HepG2 (cell line): ENCODE results near the gene TLE1. TPM values are rescaled to one million over a fixed set of nuclear protein-coding genes. Genes with fewer than 3 reads are reported as not detected.

Experiments used
- CBX1 ChIP-seq: IDR thresholded peaks from one replicate; pipeline ENCODE4 v1.6.1; 2016; ENCODE audit warnings: antibody characterized with exemption, low read depth
- GATA4 ChIP-seq: sonication (generic); IDR thresholded peaks from 2 replicates; pipeline ENCODE4 v1.6.1; 2016; ENCODE audit warnings: antibody characterized with exemption, low read depth, borderline replicate concordance
- GATAD1 ChIP-seq: IDR thresholded peaks from 2 replicates; pipeline ENCODE4 v1.6.1; 2016; ENCODE audit warnings: missing genetic modification reagents, missing compliant biosample characterization
- GTF2F1 ChIP-seq: fragments of 150-350 bp; IDR thresholded peaks from 2 replicates; pipeline ENCODE4 v1.6.1; 2014; ENCODE audit warnings: low read length
- ISL2 ChIP-seq: sonication (generic); formaldehyde crosslinking; IDR thresholded peaks from 2 replicates; pipeline ENCODE4 v1.5.0; 2020; ENCODE audit warnings: missing genetic modification reagents
- KDM2A ChIP-seq: sonication (generic); formaldehyde crosslinking; IDR thresholded peaks from 2 replicates; pipeline ENCODE4 v1.4.0; 2020; ENCODE audit warnings: low read depth, missing genetic modification reagents, borderline replicate concordance
- MAFF ChIP-seq: IDR thresholded peaks from 2 replicates; pipeline ENCODE4 v1.6.1; 2011; ENCODE audit warnings: low read depth, low read length, improper control_type of control experiment
- NFIC ChIP-seq: IDR thresholded peaks from 2 replicates; pipeline ENCODE4 v1.6.1; 2012; ENCODE audit warnings: mild to moderate bottlenecking, low read length, inconsistent platforms
- NR2F6 ChIP-seq, 2 experiments: IDR thresholded peaks; 2 replicates each; pipeline ENCODE4 v1.6.1; 2016; ENCODE audit warnings: antibody characterized with exemption in 1 of 2, mild to moderate bottlenecking in 1 of 2
- TBX2 ChIP-seq: sonication (generic); formaldehyde crosslinking; IDR thresholded peaks from 2 replicates; pipeline ENCODE4 v1.5.0; 2020; ENCODE audit warnings: missing genetic modification reagents, mild to moderate bottlenecking, borderline replicate concordance
- TSC22D2 ChIP-seq: sonication (generic); formaldehyde crosslinking; IDR thresholded peaks from 2 replicates; pipeline ENCODE4 v1.5.1; 2020; ENCODE audit warnings: missing genetic modification reagents, mild to moderate bottlenecking, borderline replicate concordance
- ZKSCAN1 ChIP-seq: fragments of 150-350 bp; IDR thresholded peaks from 2 replicates; pipeline ENCODE4 v1.6.1; 2014; ENCODE audit warnings: low read length
- ZNF253 ChIP-seq: sonication (generic); formaldehyde crosslinking; IDR thresholded peaks from 2 replicates; pipeline ENCODE4 v1.8.0; 2022; ENCODE audit warnings: mild to moderate bottlenecking, missing genetic modification reagents, borderline replicate concordance
- ZNF260 ChIP-seq: sonication (generic); formaldehyde crosslinking; IDR thresholded peaks from 2 replicates; pipeline ENCODE4 v1.4.0; 2020; ENCODE audit warnings: missing genetic modification reagents, low read depth, mild to moderate bottlenecking, borderline replicate concordance
- ZNF383 ChIP-seq: sonication (generic); formaldehyde crosslinking; IDR thresholded peaks from 2 replicates; pipeline ENCODE4 v1.4.0; 2020; ENCODE audit warnings: missing genetic modification reagents, mild to moderate bottlenecking, borderline replicate concordance
- ZNF441 ChIP-seq: sonication (generic); formaldehyde crosslinking; IDR thresholded peaks from 2 replicates; pipeline ENCODE4 v1.7.0; 2021; ENCODE audit warnings: missing genetic modification reagents, borderline replicate concordance
- ZNF451 ChIP-seq: sonication (generic); formaldehyde crosslinking; IDR thresholded peaks from 2 replicates; pipeline ENCODE4 v1.5.0; 2020; ENCODE audit warnings: mild to moderate bottlenecking, missing genetic modification reagents
- ZNF773 ChIP-seq: sonication (generic); formaldehyde crosslinking; IDR thresholded peaks from 2 replicates; pipeline ENCODE4 v1.4.0; 2020; ENCODE audit warnings: missing genetic modification reagents, borderline replicate concordance
- ZNF816 ChIP-seq: sonication (generic); formaldehyde crosslinking; IDR thresholded peaks from 2 replicates; pipeline ENCODE4 v1.8.0; 2022; ENCODE audit warnings: missing genetic modification reagents, mild to moderate bottlenecking, borderline replicate concordance
- ZSCAN20 ChIP-seq: sonication (generic); formaldehyde crosslinking; IDR thresholded peaks from 2 replicates; pipeline ENCODE4 v1.4.0; 2020; ENCODE audit warnings: missing genetic modification reagents, mild to moderate bottlenecking, borderline replicate concordance
- polyA plus RNA-seq, 8 experiments: library from polyadenylated mRNA; depleted of rRNA in 3 of 8; stranded (reverse) in 7 of 8; unstranded in 1 of 8; fragments of >200 nt; fragmentation: Illumina TruSeq in 4 of 8; extraction: Trizol in 4 of 8; gene quantifications; 2 replicates each; pipeline versions ENCODE4 v1.2.1 to v1.2.3, GENCODE V29; 2011 to 2016; ENCODE audit warnings: low read depth in 4 of 8, missing spikeins in 1 of 8, mixed read lengths in 1 of 8; ENCODE audit not compliant: insufficient read depth in 1 of 8
- total RNA-seq, 5 experiments: library from RNA; depleted of rRNA; stranded (reverse); fragments of >200 nt; fragmentation: Illumina TruSeq; extraction: Trizol; gene quantifications; 2 replicates each; pipeline ENCODE4 v1.2.3, GENCODE V29; 2016; ENCODE audit warnings: low read depth in 1 of 5
- TF ChIP-seq, protein P1 (sequence below): sonication (generic); formaldehyde crosslinking; IDR thresholded peaks from 2 replicates; pipeline ENCODE4 v1.8.0; 2022; ENCODE audit warnings: missing genetic modification reagents, mild to moderate bottlenecking, borderline replicate concordance
- TF ChIP-seq, protein P2 (sequence below): sonication (generic); formaldehyde crosslinking; IDR thresholded peaks from 2 replicates; pipeline ENCODE4 v1.5.0; 2020; ENCODE audit warnings: mild to moderate bottlenecking, missing genetic modification reagents
- TF ChIP-seq, protein P3 (sequence below): sonication (generic); formaldehyde crosslinking; IDR thresholded peaks from 2 replicates; pipeline ENCODE4 v1.5.0; 2020; ENCODE audit warnings: missing genetic modification reagents
- TF ChIP-seq, protein P4 (sequence below): sonication (generic); formaldehyde crosslinking; IDR thresholded peaks from 2 replicates; pipeline ENCODE4 v1.4.0; 2020; ENCODE audit warnings: missing genetic modification reagents, borderline replicate concordance

TLE1 gene
- total and polyA plus RNA-seq, 2 of the 13 experiments (the other 11 are each of a cell fraction or from before 2014, with no cell fraction given), result 35.9 to 109 TPM

DNA sequence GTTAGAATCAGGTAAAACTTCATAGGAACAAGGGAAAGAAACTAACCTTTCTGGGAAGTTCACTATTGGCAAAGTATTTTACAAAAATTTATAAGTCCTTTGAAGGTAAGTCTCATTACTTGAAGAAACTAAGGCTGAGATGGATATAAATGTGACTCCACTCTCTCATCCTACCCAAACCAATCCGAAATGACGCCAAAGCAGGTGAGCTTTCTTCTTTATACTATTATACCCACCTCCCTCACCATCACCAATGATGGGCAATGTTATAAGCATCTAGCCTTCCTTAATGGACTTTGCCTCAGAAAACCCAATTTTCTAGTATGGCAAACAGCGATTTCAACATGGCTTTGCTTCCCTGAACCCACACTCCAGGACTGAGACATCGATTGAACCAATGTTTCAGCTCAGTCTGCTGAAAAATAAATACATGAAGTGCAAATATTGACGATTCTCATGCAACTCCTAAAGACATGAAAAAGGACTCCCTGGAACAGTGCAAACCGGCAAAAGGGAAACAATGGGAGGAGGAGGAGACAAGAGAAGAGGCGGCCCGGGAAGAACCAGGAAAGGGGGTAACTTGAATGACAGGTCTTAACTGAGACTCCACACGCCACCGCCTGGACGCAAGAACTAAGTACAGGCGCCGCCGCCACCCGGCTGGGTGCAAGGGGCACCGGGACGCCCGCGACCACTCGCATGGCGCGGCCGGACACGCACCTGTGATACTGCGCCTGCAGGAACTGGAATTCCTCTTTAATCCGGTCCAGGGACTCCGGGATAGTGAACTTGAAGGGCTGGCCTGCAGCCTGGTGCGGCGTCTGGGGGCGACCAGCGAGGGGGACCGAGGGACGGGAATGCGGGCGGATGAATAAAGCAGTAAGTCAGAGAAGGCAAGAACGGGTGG is 2.5 kb downstream of the TLE1 start (continued):
- TF ChIP-seq GTF2F1, result 0 out of 2 replicates have a peak, but pooled peaks have one; percentile 32
- TF ChIP-seq, protein P1, sequence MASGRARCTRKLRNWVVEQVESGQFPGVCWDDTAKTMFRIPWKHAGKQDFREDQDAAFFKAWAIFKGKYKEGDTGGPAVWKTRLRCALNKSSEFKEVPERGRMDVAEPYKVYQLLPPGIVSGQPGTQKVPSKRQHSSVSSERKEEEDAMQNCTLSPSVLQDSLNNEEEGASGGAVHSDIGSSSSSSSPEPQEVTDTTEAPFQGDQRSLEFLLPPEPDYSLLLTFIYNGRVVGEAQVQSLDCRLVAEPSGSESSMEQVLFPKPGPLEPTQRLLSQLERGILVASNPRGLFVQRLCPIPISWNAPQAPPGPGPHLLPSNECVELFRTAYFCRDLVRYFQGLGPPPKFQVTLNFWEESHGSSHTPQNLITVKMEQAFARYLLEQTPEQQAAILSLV, result 0 out of 2 replicates have a peak, but pooled peaks have one; percentile 18
- TF ChIP-seq KDM2A (CRISPR knock-in tag), result peak; percentile 25; the same call in 1 of the 2 replicates
- no peak for TF ChIP-seq ZNF441
- TF ChIP-seq TBX2, result peak; percentile 97
- TF ChIP-seq GATA4, result peak; percentile 93; the same call in 1 of the 2 replicates
- TF ChIP-seq NFIC, result peak; percentile 97
- TF ChIP-seq GATAD1, result peak; percentile 70
- no peak for TF ChIP-seq ZNF253
- TF ChIP-seq, protein P2, sequence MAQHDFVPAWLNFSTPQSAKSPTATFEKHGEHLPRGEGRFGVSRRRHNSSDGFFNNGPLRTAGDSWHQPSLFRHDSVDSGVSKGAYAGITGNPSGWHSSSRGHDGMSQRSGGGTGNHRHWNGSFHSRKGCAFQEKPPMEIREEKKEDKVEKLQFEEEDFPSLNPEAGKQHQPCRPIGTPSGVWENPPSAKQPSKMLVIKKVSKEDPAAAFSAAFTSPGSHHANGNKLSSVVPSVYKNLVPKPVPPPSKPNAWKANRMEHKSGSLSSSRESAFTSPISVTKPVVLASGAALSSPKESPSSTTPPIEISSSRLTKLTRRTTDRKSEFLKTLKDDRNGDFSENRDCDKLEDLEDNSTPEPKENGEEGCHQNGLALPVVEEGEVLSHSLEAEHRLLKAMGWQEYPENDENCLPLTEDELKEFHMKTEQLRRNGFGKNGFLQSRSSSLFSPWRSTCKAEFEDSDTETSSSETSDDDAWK (CRISPR knock-in tag), result no peak
- TF ChIP-seq ZSCAN20 (CRISPR knock-in tag), result no peak
- TF ChIP-seq CBX1, result no peak
- TF ChIP-seq NR2F6 (IDR thresholded peaks at IDR 0.05), result peak; percentile 90
- peak; percentile 88 for TF ChIP-seq NR2F6 (CRISPR knock-in tag; IDR thresholded peaks at IDR 0.05)
- no peak; the same call in 1 of the 2 replicates for TF ChIP-seq ZKSCAN1
- peak; percentile 66; the same call in 1 of the 2 replicates for TF ChIP-seq ZNF816
- TF ChIP-seq ZNF260 (CRISPR knock-in tag), result no peak
- TF ChIP-seq ZNF451 (CRISPR knock-in tag), result no peak
- TF ChIP-seq MAFF, result peak; percentile 36; the same call in 1 of the 2 replicates
- no peak for TF ChIP-seq TSC22D2 (CRISPR knock-in tag)
- peak; percentile 97 for TF ChIP-seq ISL2 (CRISPR knock-in tag)
- TF ChIP-seq, protein P3, sequence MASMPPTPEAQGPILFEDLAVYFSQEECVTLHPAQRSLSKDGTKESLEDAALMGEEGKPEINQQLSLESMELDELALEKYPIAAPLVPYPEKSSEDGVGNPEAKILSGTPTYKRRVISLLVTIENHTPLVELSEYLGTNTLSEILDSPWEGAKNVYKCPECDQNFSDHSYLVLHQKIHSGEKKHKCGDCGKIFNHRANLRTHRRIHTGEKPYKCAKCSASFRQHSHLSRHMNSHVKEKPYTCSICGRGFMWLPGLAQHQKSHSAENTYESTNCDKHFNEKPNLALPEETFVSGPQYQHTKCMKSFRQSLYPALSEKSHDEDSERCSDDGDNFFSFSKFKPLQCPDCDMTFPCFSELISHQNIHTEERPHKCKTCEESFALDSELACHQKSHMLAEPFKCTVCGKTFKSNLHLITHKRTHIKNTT (CRISPR knock-in tag), result no peak
- TF ChIP-seq ZNF383 (CRISPR knock-in tag), result no peak
- no peak for TF ChIP-seq ZNF773 (CRISPR knock-in tag)
- TF ChIP-seq, protein P4, sequence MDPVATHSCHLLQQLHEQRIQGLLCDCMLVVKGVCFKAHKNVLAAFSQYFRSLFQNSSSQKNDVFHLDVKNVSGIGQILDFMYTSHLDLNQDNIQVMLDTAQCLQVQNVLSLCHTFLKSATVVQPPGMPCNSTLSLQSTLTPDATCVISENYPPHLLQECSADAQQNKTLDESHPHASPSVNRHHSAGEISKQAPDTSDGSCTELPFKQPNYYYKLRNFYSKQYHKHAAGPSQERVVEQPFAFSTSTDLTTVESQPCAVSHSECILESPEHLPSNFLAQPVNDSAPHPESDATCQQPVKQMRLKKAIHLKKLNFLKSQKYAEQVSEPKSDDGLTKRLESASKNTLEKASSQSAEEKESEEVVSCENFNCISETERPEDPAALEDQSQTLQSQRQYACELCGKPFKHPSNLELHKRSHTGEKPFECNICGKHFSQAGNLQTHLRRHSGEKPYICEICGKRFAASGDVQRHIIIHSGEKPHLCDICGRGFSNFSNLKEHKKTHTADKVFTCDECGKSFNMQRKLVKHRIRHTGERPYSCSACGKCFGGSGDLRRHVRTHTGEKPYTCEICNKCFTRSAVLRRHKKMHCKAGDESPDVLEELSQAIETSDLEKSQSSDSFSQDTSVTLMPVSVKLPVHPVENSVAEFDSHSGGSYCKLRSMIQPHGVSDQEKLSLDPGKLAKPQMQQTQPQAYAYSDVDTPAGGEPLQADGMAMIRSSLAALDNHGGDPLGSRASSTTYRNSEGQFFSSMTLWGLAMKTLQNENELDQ (CRISPR knock-in tag), result no peak
